Neuronal stem cell (in vitro differentiated cells): ENCODE data around the gene BRD1.
A peak's percentile ranks its signal among the peaks of the same experiment; 100 is the strongest.

Experiments used
- DNase-seq: peaks from one replicate; pipeline ENCODE4 v3.0.0-alpha.2; 2013; ENCODE audit warnings: low spot score
- H2AFZ ChIP-seq: one replicate; pipeline ENCODE4 v1.6.1; 2013; ENCODE audit warnings: mild to moderate bottlenecking, low read length, inconsistent platforms
- H2AK5ac ChIP-seq: 2 replicates; pipeline ENCODE4 v1.6.1; 2013; ENCODE audit warnings: low read depth, mild to moderate bottlenecking, inconsistent platforms, low read length, moderate library complexity, mixed read lengths
- H2BK120ac ChIP-seq: 2 replicates; pipeline ENCODE4 v1.6.1; 2013; ENCODE audit warnings: low read depth, mild to moderate bottlenecking, inconsistent platforms, low read length, moderate library complexity, mixed read lengths
- H2BK12ac ChIP-seq: one replicate; pipeline ENCODE4 v1.6.1; 2013; ENCODE audit warnings: low read length, inconsistent platforms
- H2BK15ac ChIP-seq: 2 replicates; pipeline ENCODE4 v1.6.1; 2013; ENCODE audit warnings: mild to moderate bottlenecking, low read length, inconsistent platforms, mixed read lengths
- H2BK5ac ChIP-seq: one replicate; pipeline ENCODE4 v1.6.1; 2013; ENCODE audit warnings: inconsistent platforms, mild to moderate bottlenecking, low read length, moderate library complexity
- H3K14ac ChIP-seq: one replicate; pipeline ENCODE4 v1.6.1; 2013; ENCODE audit warnings: low read length, inconsistent platforms
- H3K18ac ChIP-seq: 2 replicates; pipeline ENCODE4 v1.6.1; 2013; ENCODE audit warnings: low read length, inconsistent platforms
- H3K23ac ChIP-seq: 2 replicates; pipeline ENCODE4 v1.6.1; 2013; ENCODE audit warnings: low read depth, mild to moderate bottlenecking, mixed read lengths, low read length, inconsistent platforms; ENCODE audit not compliant: poor library complexity
- H3K27ac ChIP-seq: replicated peaks from 3 replicates; pipeline ENCODE4 v1.5.1; 2013; ENCODE audit warnings: low read length, inconsistent platforms
- H3K27me3 ChIP-seq, 3 experiments: 2 replicates each; pipeline ENCODE4 v1.6.1; 2013; ENCODE audit warnings: low read length in 3 of 3, mild to moderate bottlenecking in 2 of 3, inconsistent platforms in 1 of 3, low read depth in 1 of 3, mixed read lengths in 1 of 3, moderate library complexity in 1 of 3; ENCODE audit not compliant: control insufficient read depth in 3 of 3, insufficient read depth in 3 of 3
- H3K36me3 ChIP-seq, 2 donors: replicated peaks in 1 of 2; 2 replicates each; pipeline ENCODE4 v1.6.1; 2013; ENCODE audit warnings: low read length in 2 of 2; ENCODE audit not compliant: control insufficient read depth in 2 of 2, insufficient read depth in 2 of 2
- H3K4ac ChIP-seq: 2 replicates; pipeline ENCODE4 v1.6.1; 2013; ENCODE audit warnings: inconsistent platforms, mild to moderate bottlenecking, low read length, moderate library complexity
- H3K4me1 ChIP-seq, 2 donors: 1 replicate in 1 of 2; 2 replicates in 1 of 2; pipeline ENCODE4 v1.6.1; 2013; ENCODE audit warnings: low read length in 2 of 2, low read depth in 1 of 2; ENCODE audit not compliant: control insufficient read depth in 2 of 2, insufficient read depth in 1 of 2
- H3K4me2 ChIP-seq: one replicate; pipeline ENCODE4 v1.6.1; 2013; ENCODE audit warnings: mild to moderate bottlenecking, low read length, inconsistent platforms; ENCODE audit not compliant: insufficient read depth, poor library complexity, severe bottlenecking
- H3K4me3 ChIP-seq, 2 donors: 2 replicates each; pipeline ENCODE4 v1.5.1; 2013; ENCODE audit warnings: low read length in 2 of 2, mild to moderate bottlenecking in 2 of 2, inconsistent platforms in 1 of 2, moderate library complexity in 1 of 2
- H3K79me1 ChIP-seq: one replicate; pipeline ENCODE4 v1.6.1; 2013; ENCODE audit warnings: low read depth, mild to moderate bottlenecking, inconsistent platforms, low read length, moderate library complexity
- H3K9ac ChIP-seq: one replicate; pipeline ENCODE4 v1.6.1; 2013; ENCODE audit warnings: mild to moderate bottlenecking, low read depth, low read length, inconsistent platforms; ENCODE audit not compliant: poor library complexity
- H3K9me3 ChIP-seq, 2 donors: replicated peaks in 1 of 2; 2 replicates each; pipeline versions ENCODE3 to v1.6.1; 2013; ENCODE audit warnings: low read length in 2 of 2, mild to moderate bottlenecking in 2 of 2, inconsistent platforms in 1 of 2, low read depth in 1 of 2, mixed read lengths in 1 of 2, moderate library complexity in 1 of 2; ENCODE audit not compliant: control insufficient read depth in 2 of 2, insufficient read depth in 1 of 2
- H4K8ac ChIP-seq: one replicate; pipeline ENCODE4 v1.6.1; 2013; ENCODE audit warnings: low read depth, mild to moderate bottlenecking, inconsistent platforms, low read length, moderate library complexity
- H4K91ac ChIP-seq: one replicate; pipeline ENCODE4 v1.6.1; 2013; ENCODE audit warnings: low read length, low read depth, mild to moderate bottlenecking, inconsistent platforms; ENCODE audit not compliant: poor library complexity
- WGBS, 2 donors: extraction: QIAGEN DNeasy Blood & Tissue Kit; methylation state at CpG; one replicate each; pipeline ENCODE4 v1.1.7; 2013; ENCODE audit warnings: missing lambda C conversion rate in 2 of 2, mixed read lengths in 1 of 2; ENCODE audit not compliant: insufficient read length in 2 of 2, insufficient replicate concordance in 1 of 2; ENCODE audit errors: extremely low coverage in 2 of 2; 5-methylcytosine and 5-hydroxymethylcytosine counted together

Gene BRD1

GRCh38 chr22:49765091-49765771, 62.4 kb downstream of the BRD1 start:
- no peak overlapping the region for H2AFZ ChIP-seq
- no peak overlapping the region for H3K4me3 ChIP-seq
- no peaks in the 10 kb centered on the region for H3K36me3 ChIP-seq
- no peak overlapping the region for H2AK5ac ChIP-seq
- H3K4me2 ChIP-seq = no peak overlapping the region
- no peaks in the 10 kb centered on the region for H3K27me3 ChIP-seq
- no peak overlapping the region for H3K18ac ChIP-seq
- no peak overlapping the region for H2BK120ac ChIP-seq
- no peaks in the 10 kb centered on the region for H3K9me3 ChIP-seq
- no peak overlapping the region for H3K27ac ChIP-seq
- peaks cover 2% of the 10 kb centered on the region for H3K79me1 ChIP-seq
- no CpG with 5 or more reads among the region's 17 CpGs for WGBS, 2 donors
- H3K4me1 ChIP-seq = peaks cover 4 to 8% of the 10 kb centered on the region in 2 donors
- H4K91ac ChIP-seq = no peak overlapping the region
- H2BK5ac ChIP-seq = no peak overlapping the region
- H3K9ac ChIP-seq = no peak overlapping the region
- H3K4ac ChIP-seq = no peak overlapping the region
- no peak overlapping the region for H2BK12ac ChIP-seq
- DNase-seq = no peak
- H4K8ac ChIP-seq = no peak overlapping the region
- no peak overlapping the region for H3K23ac ChIP-seq
- H2BK15ac ChIP-seq = no peak overlapping the region
- H3K14ac ChIP-seq = peak overlapping the region; percentile 1

- H3K27me3 ChIP-seq = no peaks in the 10 kb centered on the region
- no peaks in the 10 kb centered on the region for H3K36me3 ChIP-seq
- no peak for DNase-seq
- no peak overlapping the region for H3K14ac ChIP-seq
- no peak overlapping the region for H2BK15ac ChIP-seq
- peak overlapping the region; percentile 31 for H3K23ac ChIP-seq
- no peak overlapping the region for H2BK5ac ChIP-seq
- peak overlapping the region; percentile 58 for H4K8ac ChIP-seq
- no peak overlapping the region for H3K27ac ChIP-seq
- no peak overlapping the region for H4K91ac ChIP-seq
- H2AFZ ChIP-seq = no peak overlapping the region
- H2AK5ac ChIP-seq = peak overlapping the region; percentile 56
- WGBS, 2 donors = no CpG with 5 or more reads among the region's 24 CpGs
- H3K4me3 ChIP-seq = no peak overlapping the region
- H3K4me2 ChIP-seq = no peak overlapping the region
- H2BK120ac ChIP-seq = no peak overlapping the region
- no peaks in the 10 kb centered on the region for H3K9me3 ChIP-seq
- H3K4me1 ChIP-seq = peaks cover 4 to 8% of the 10 kb centered on the region in 2 donors
- H3K9ac ChIP-seq = no peak overlapping the region
- H3K4ac ChIP-seq = no peak overlapping the region
- peak overlapping the region; percentile 3 for H3K18ac ChIP-seq
- H3K79me1 ChIP-seq = peaks cover 2% of the 10 kb centered on the region
- no peak overlapping the region for H2BK12ac ChIP-seq
These were observed 63.5 kb downstream of the BRD1 start for GRCh38 chr22:49764127-49764581.

GRCh38 chr22:49763696-49764095, 64.0 kb downstream of the BRD1 start:
- Histone ChIP-seq H3K27me3 (no peaks in the 10 kb centered on the region), H3K9me3 (no peaks in the 10 kb centered on the region), H3K4me3 (no peak overlapping the region), H3K27ac (no peak overlapping the region), H3K18ac (no peak overlapping the region), H4K91ac (no peak overlapping the region), H3K9ac (no peak overlapping the region), H2BK12ac (no peak overlapping the region), H2AFZ (no peak overlapping the region), H3K79me1 (peaks cover 2% of the 10 kb centered on the region), H3K4me2 (no peak overlapping the region), H2BK120ac (no peak overlapping the region), H2BK5ac (no peak overlapping the region), H2BK15ac (no peak overlapping the region), H2AK5ac (no peak overlapping the region), H3K4ac (no peak overlapping the region), H3K14ac (no peak overlapping the region), H3K36me3 (no peaks in the 10 kb centered on the region), H4K8ac (no peak overlapping the region), H3K4me1 (peaks cover 4 to 5% of the 10 kb centered on the region in 2 donors), H3K23ac (no peak overlapping the region)
- WGBS, 2 donors = no CpG with 5 or more reads among the region's 13 CpGs
- DNase-seq = no peak

GRCh38 chr22:49763138-49763537, 64.5 kb downstream of the BRD1 start:
- Histone ChIP-seq H3K9me3 (no peaks in the 10 kb centered on the region), H3K18ac (no peak overlapping the region), H4K8ac (no peak overlapping the region), H3K27me3 (no peaks in the 10 kb centered on the region), H3K4me2 (no peak overlapping the region), H4K91ac (no peak overlapping the region), H2BK15ac (no peak overlapping the region), H2BK12ac (no peak overlapping the region), H3K79me1 (peaks cover 2% of the 10 kb centered on the region), H3K4me1 (peaks cover 4 to 5% of the 10 kb centered on the region in 2 donors), H3K4ac (no peak overlapping the region), H3K9ac (no peak overlapping the region), H3K4me3 (no peak overlapping the region), H2AFZ (no peak overlapping the region), H2BK5ac (no peak overlapping the region), H3K27ac (no peak overlapping the region), H3K14ac (no peak overlapping the region), H3K36me3 (no peaks in the 10 kb centered on the region), H2AK5ac (no peak overlapping the region), H3K23ac (no peak overlapping the region), H2BK120ac (no peak overlapping the region)
- WGBS, 2 donors = no CpG with 5 or more reads among the region's 13 CpGs
- no peak for DNase-seq
